Tibial artery (tissue), 4 donors: ENCODE results near the gene RBM33.

Source experiments
- DNase-seq, 2 donors: peaks; one replicate each; pipeline ENCODE4 v3.0.0-alpha.2; 2019
- H3K27ac ChIP-seq, 2 donors: fragments of 200-600 bp; sonication (generic) in 1 of 2; 1 replicate in 1 of 2; 2 replicates in 1 of 2; pipeline ENCODE4 v1.5.1; 2018 to 2019; ENCODE audit warnings: mild to moderate bottlenecking in 1 of 2
- H3K27me3 ChIP-seq, 2 donors: fragments of 200-600 bp; sonication (generic) in 1 of 2; one replicate each; pipeline versions ENCODE4 v1.5.1 to v1.6.0; 2016 to 2019
- H3K36me3 ChIP-seq, 3 donors: fragments of 200-600 bp; sonication (generic) in 2 of 3; one replicate each; pipeline ENCODE4 v1.5.1; 2016 to 2019; ENCODE audit warnings: mild to moderate bottlenecking in 2 of 3
- H3K4me1 ChIP-seq, 4 donors: fragments of 200-600 bp; sonication (generic) in 2 of 4; 1 replicate in 3 of 4; 2 replicates in 1 of 4; pipeline ENCODE4 v1.5.1; 2016 to 2019
- H3K4me3 ChIP-seq, 2 donors: fragments of 200-600 bp; sonication (generic) in 1 of 2; 1 replicate in 1 of 2; 2 replicates in 1 of 2; pipeline ENCODE4 v1.5.1; 2018 to 2019; ENCODE audit warnings: mild to moderate bottlenecking in 2 of 2
- H3K9me3 ChIP-seq, 3 donors: fragments of 200-600 bp; sonication (generic) in 1 of 3; one replicate each; pipeline ENCODE4 v1.5.1; 2016 to 2019
- CTCF ChIP-seq, 2 experiments: fragments of 200-600 bp in 1 of 2; fragments of 450-650 bp in 1 of 2; IDR thresholded peaks; one replicate each; pipeline ENCODE4 v1.5.1; 2017 to 2019; ENCODE audit warnings: antibody characterized with exemption in 2 of 2, mild to moderate bottlenecking in 1 of 2, moderate library complexity in 1 of 2
- intact Hi-C: fragments of 100-400 bp; cut with DNase I; formaldehyde crosslinking; loops from one replicate; pipeline ENCODE4 v1.15.0; 2023; ENCODE audit warnings: low total_unique reads

The RBM33 gene

GRCh38 chr7:155746188-155746587 lies 101.7 kb downstream of the RBM33 start:
- H3K27me3 ChIP-seq: no peaks in the 10 kb centered on the region
- no peak for DNase-seq
- intact Hi-C loops: no loop called here
- no peak overlapping the region for H3K27ac ChIP-seq
- TF ChIP-seq CTCF (IDR thresholded peaks at IDR 0.05): no peak
- H3K4me3 ChIP-seq: no peak overlapping the region
- H3K36me3 ChIP-seq: peaks cover 40 to 57% (median 47%) of the 10 kb centered on the region in 3 donors
- H3K9me3 ChIP-seq: no peaks in the 10 kb centered on the region
- H3K4me1 ChIP-seq: peaks cover 0 to 24% (median 2%) of the 10 kb centered on the region in 4 donors

- Histone ChIP-seq H3K9me3 (no peaks in the 10 kb centered on the region), H3K36me3 (peaks cover 31 to 47% (median 37%) of the 10 kb centered on the region in 3 donors), H3K27me3 (no peaks in the 10 kb centered on the region), H3K4me3 (no peak overlapping the region), H3K4me1 (peaks cover 0 to 32% (median 2%) of the 10 kb centered on the region in 4 donors), H3K27ac (no peak overlapping the region)
- TF ChIP-seq CTCF (IDR thresholded peaks at IDR 0.05): no peak
- no peak for DNase-seq
- intact Hi-C loops: no loop called here
Measured at GRCh38 chr7:155747209-155747608, 102.7 kb downstream of the RBM33 start.

- no peaks in the 10 kb centered on the region for H3K27me3 ChIP-seq
- no peaks in the 10 kb centered on the region for H3K9me3 ChIP-seq
- H3K36me3 ChIP-seq: peaks cover 14 to 25% (median 20%) of the 10 kb centered on the region in 3 donors
- H3K4me3 ChIP-seq: no peak overlapping the region
- DNase-seq: no peak
- peaks cover 0 to 52% (median 7%) of the 10 kb centered on the region in 4 donors for H3K4me1 ChIP-seq
- intact Hi-C loops: no loop called here
- TF ChIP-seq CTCF (IDR thresholded peaks at IDR 0.05): no peak
- H3K27ac ChIP-seq: no peak overlapping the region
Measured at GRCh38 chr7:155749578-155749977, 105.1 kb downstream of the RBM33 start.

- no peaks in the 10 kb centered on the region for H3K27me3 ChIP-seq
- H3K36me3 ChIP-seq: peaks cover 5 to 16% (median 12%) of the 10 kb centered on the region in 3 donors
- TF ChIP-seq CTCF (IDR thresholded peaks at IDR 0.05): no peak
- no peak for DNase-seq
- H3K4me3 ChIP-seq: no peak overlapping the region
- no peak overlapping the region for H3K27ac ChIP-seq
- intact Hi-C loops: no loop called here
- H3K4me1 ChIP-seq: peaks cover 0 to 52% (median 8%) of the 10 kb centered on the region in 4 donors
- H3K9me3 ChIP-seq: no peaks in the 10 kb centered on the region
Measured at GRCh38 chr7:155750255-155751125, 106.0 kb downstream of the RBM33 start.

GRCh38 chr7:155751409-155751808 lies 106.9 kb downstream of the RBM33 start:
- H3K4me1 ChIP-seq: peaks cover 0 to 52% (median 8%) of the 10 kb centered on the region in 4 donors
- intact Hi-C loops: no loop called here
- H3K36me3 ChIP-seq: peaks cover 0 to 8% (median 3%) of the 10 kb centered on the region in 3 donors

More at GRCh38 chr7:155751409-155751808, 106.9 kb downstream of the RBM33 start:
- Histone ChIP-seq H3K9me3 (no peaks in the 10 kb centered on the region), H3K4me3 (no peak overlapping the region), H3K27me3 (no peaks in the 10 kb centered on the region), H3K27ac (no peak overlapping the region)
- DNase-seq: no peak
- no peak for TF ChIP-seq CTCF (IDR thresholded peaks at IDR 0.05)
